ENCODE results near the gene RBL2. TPM values are rescaled to one million over a fixed set of nuclear protein-coding genes. Genes with fewer than 3 reads are reported as not detected.

The RBL2 gene
- total and polyA plus RNA-seq, 2 donors (not counting 1 experiment from before 2014, with no cell fraction given): 70.7 to 171 TPM

- peaks cover 4% of the 10 kb centered on the region for H3K9me3 Mint-ChIP-seq (ENCODE audit: insufficient read depth)
- Histone ChIP-seq H2AFZ (ENCODE audit: insufficient read depth, low read depth, low read length, poor library complexity, severe bottlenecking) (no peak overlapping the region), H3K79me2 (ENCODE audit: control insufficient read depth, insufficient read depth, low read length) (no peaks in the 10 kb centered on the region), H3K27ac (ENCODE audit: low read length in 2 of 2) (no peak overlapping the region), H3K4me1 (ENCODE audit: control insufficient read depth in 2 of 2, insufficient read depth in 2 of 2, low read length in 2 of 2) (no peaks in the 10 kb centered on the region), H3K4me2 (replicated peaks; ENCODE audit: low read depth, low read length, poor library complexity, severe bottlenecking) (no peak overlapping the region), H3K36me3 (replicated peaks in 1 of 2; ENCODE audit: control extremely low read depth in 1 of 2, control insufficient read depth in 1 of 2, extremely low read depth in 1 of 2, insufficient read depth in 2 of 2, low read length in 1 of 2) (peaks cover 8 to 91% of the 10 kb centered on the region in 2 experiments), H3K27me3 (replicated peaks in 1 of 4; ENCODE audit: control extremely low read depth in 1 of 4, control insufficient read depth in 3 of 4, insufficient read depth in 4 of 4, low read length in 3 of 4) (no peaks in the 10 kb centered on the region), H3K4me3 (ENCODE audit: control extremely low read depth in 1 of 5, extremely low read depth in 1 of 5, insufficient read depth in 1 of 5, low read depth in 2 of 5, low read length in 4 of 5) (no peak overlapping the region), H3K9ac (ENCODE audit: low read length) (no peak overlapping the region), H4K20me1 (ENCODE audit: control insufficient read depth, insufficient read depth, low read length, poor library complexity, severe bottlenecking) (no peaks in the 10 kb centered on the region), H3K9me3 (ENCODE audit: control extremely low read depth in 1 of 3, control insufficient read depth in 2 of 3, insufficient read depth in 1 of 3, low read length in 2 of 3) (peaks cover 0 to 1% (median 1%) of the 10 kb centered on the region in 3 donors)
- no peak overlapping the region for H3K27ac Mint-ChIP-seq
- ATAC-seq (ENCODE audit: low read depth): no peak
- CTCF ChIA-PET: no interaction called here
- no peaks in the 10 kb centered on the region for H3K4me1 Mint-ChIP-seq
- H3K27me3 Mint-ChIP-seq: no peaks in the 10 kb centered on the region
- no peak for DNase-seq
- POLR2A ChIA-PET: no interaction called here
- intact Hi-C loops (cut with micrococcal nuclease): no loop called here
- TF ChIP-seq CTCF (IDR thresholded peaks at IDR 0.05) (no peak), EZH2 (IDR thresholded peaks at IDR 0.05; ENCODE audit: borderline replicate concordance, insufficient read depth, low read depth, low read length, poor library complexity, severe bottlenecking) (no peak)
- no peak overlapping the region for H3K4me3 Mint-ChIP-seq
- no CpG with 5 or more reads among the region's 1 CpG for WGBS (ENCODE audit: insufficient coverage)
Observed at GRCh38 chr16:53480394-53480793, 46.1 kb downstream of the RBL2 start.

- 100% methylated on average over 1 of the region's 2 CpGs for WGBS (ENCODE audit: insufficient coverage)
- Histone ChIP-seq H3K4me2 (replicated peaks; ENCODE audit: low read depth, low read length, poor library complexity, severe bottlenecking) (no peak overlapping the region), H3K9ac (ENCODE audit: low read length) (no peak overlapping the region), H3K27ac (ENCODE audit: low read length in 2 of 2) (no peak overlapping the region), H3K4me3 (ENCODE audit: control extremely low read depth in 1 of 5, extremely low read depth in 1 of 5, insufficient read depth in 1 of 5, low read depth in 2 of 5, low read length in 4 of 5) (no peak overlapping the region), H4K20me1 (ENCODE audit: control insufficient read depth, insufficient read depth, low read length, poor library complexity, severe bottlenecking) (no peaks in the 10 kb centered on the region), H3K4me1 (ENCODE audit: control insufficient read depth in 2 of 2, insufficient read depth in 2 of 2, low read length in 2 of 2) (no peaks in the 10 kb centered on the region), H3K36me3 (replicated peaks in 1 of 2; ENCODE audit: control extremely low read depth in 1 of 2, control insufficient read depth in 1 of 2, extremely low read depth in 1 of 2, insufficient read depth in 2 of 2, low read length in 1 of 2) (peaks cover 7 to 95% of the 10 kb centered on the region in 2 experiments), H3K27me3 (replicated peaks in 1 of 4; ENCODE audit: control extremely low read depth in 1 of 4, control insufficient read depth in 3 of 4, insufficient read depth in 4 of 4, low read length in 3 of 4) (no peaks in the 10 kb centered on the region), H3K9me3 (ENCODE audit: control extremely low read depth in 1 of 3, control insufficient read depth in 2 of 3, insufficient read depth in 1 of 3, low read length in 2 of 3) (peaks cover 1 to 10% (median 9%) of the 10 kb centered on the region in 3 donors), H3K79me2 (ENCODE audit: control insufficient read depth, insufficient read depth, low read length) (no peaks in the 10 kb centered on the region), H2AFZ (ENCODE audit: insufficient read depth, low read depth, low read length, poor library complexity, severe bottlenecking) (no peak overlapping the region)
- ChIA-PET POLR2A (no interaction called here), CTCF (no interaction called here)
- Mint-ChIP-seq H3K9me3 (ENCODE audit: insufficient read depth) (peaks cover 4% of the 10 kb centered on the region), H3K27ac (no peak overlapping the region), H3K27me3 (no peaks in the 10 kb centered on the region), H3K4me1 (no peaks in the 10 kb centered on the region), H3K4me3 (no peak overlapping the region)
- ATAC-seq (ENCODE audit: low read depth): no peak
- intact Hi-C loops (cut with micrococcal nuclease): no loop called here
- no peak for TF ChIP-seq CTCF (IDR thresholded peaks at IDR 0.05)
- TF ChIP-seq EZH2 (IDR thresholded peaks at IDR 0.05; ENCODE audit: borderline replicate concordance, insufficient read depth, low read depth, low read length, poor library complexity, severe bottlenecking): no peak
- DNase-seq: no peak
Observed at GRCh38 chr16:53482123-53482522, 47.9 kb downstream of the RBL2 start.

Data from B cell (primary cell).